SH-SY5Y (cell line): ENCODE measurements around the gene MSRB3.

Source experiments
- GATA2 ChIP-seq: IDR thresholded peaks from 2 replicates; pipeline ENCODE4 v1.6.1; 2011; ENCODE audit warnings: mild to moderate bottlenecking, low read depth, low read length
- GATA3 ChIP-seq: IDR thresholded peaks from 2 replicates; pipeline ENCODE4 v1.6.1; 2011; ENCODE audit warnings: low read depth, mild to moderate bottlenecking, low read length, moderate library complexity

- no peak for TF ChIP-seq GATA3
- no peak for TF ChIP-seq GATA2
Measured at GRCh38 chr12:65280306-65280705, 1.8 kb downstream of the MSRB3 start.
